ENCODE measurements around the gene CDH24. TPM values are rescaled to one million over a fixed set of nuclear protein-coding genes. Genes with fewer than 3 reads are reported as not detected.
A peak's percentile ranks its signal among the peaks of the same experiment; 100 is the strongest.

CDH24 gene
- polyA plus RNA-seq, 1 donor from 2014 or later: 31.7 TPM

DNA sequence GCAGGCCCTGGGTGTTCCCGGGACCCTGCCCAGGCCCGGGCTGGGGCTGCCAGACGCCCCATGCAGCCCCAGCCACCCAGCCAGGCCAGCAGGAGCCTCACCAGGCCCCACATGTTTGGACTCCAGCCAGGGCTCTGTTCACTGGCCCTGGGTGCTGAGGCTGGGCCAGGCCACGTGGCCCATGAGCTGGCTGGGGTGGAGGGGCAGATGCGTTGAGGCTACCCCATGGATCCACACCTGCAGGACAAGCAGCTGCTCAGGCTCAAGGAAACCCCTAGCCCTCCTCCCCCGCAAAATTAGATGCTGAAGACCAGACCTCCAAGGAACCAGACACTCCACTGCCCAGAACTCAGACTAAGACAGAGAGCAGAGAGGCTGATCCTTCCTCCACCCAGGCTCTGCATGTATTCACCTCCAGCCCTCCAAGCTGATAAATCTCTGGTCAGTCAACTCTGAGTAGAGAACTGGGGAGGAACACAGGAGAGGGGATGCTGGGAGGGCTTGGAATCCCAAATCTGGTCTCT is 1.6 kb downstream of the CDH24 start:
- no peak overlapping the region for H2AFZ ChIP-seq (ENCODE audit: low read depth, low read length)
- H3K79me2 ChIP-seq (replicated peaks; ENCODE audit: insufficient read depth, low read length): peaks cover 6% of the 10 kb centered on the region
- no peaks in the 10 kb centered on the region for H3F3A ChIP-seq (ENCODE audit: insufficient read depth, low read length, poor library complexity, severe bottlenecking)
- no peaks in the 10 kb centered on the region for H3K9me2 ChIP-seq (ENCODE audit: insufficient read depth, low read length)
- peak overlapping the region; percentile 89 for H3K4me2 ChIP-seq (ENCODE audit: low read length)
- TF ChIP-seq EP300 (conservative IDR thresholded peaks at IDR 0.05; ENCODE audit: poor library complexity, severe bottlenecking) (no peak), RAD21 (conservative IDR thresholded peaks at IDR 0.05) (no peak), MXI1 (conservative IDR thresholded peaks at IDR 0.05; ENCODE audit: poor library complexity, severe bottlenecking) (no peak), EZH2 (IDR thresholded peaks at IDR 0.05; ENCODE audit: borderline replicate concordance, insufficient read depth, low read length, poor library complexity, severe bottlenecking) (no peak), POLR2AphosphoS5 (IDR thresholded peaks at IDR 0.05) (no peak), TAF1 (IDR thresholded peaks at IDR 0.05; ENCODE audit: low read depth) (no peak), SMC3 (conservative IDR thresholded peaks at IDR 0.05; ENCODE audit: poor library complexity) (no peak)
- TF ChIP-seq, protein P1, sequence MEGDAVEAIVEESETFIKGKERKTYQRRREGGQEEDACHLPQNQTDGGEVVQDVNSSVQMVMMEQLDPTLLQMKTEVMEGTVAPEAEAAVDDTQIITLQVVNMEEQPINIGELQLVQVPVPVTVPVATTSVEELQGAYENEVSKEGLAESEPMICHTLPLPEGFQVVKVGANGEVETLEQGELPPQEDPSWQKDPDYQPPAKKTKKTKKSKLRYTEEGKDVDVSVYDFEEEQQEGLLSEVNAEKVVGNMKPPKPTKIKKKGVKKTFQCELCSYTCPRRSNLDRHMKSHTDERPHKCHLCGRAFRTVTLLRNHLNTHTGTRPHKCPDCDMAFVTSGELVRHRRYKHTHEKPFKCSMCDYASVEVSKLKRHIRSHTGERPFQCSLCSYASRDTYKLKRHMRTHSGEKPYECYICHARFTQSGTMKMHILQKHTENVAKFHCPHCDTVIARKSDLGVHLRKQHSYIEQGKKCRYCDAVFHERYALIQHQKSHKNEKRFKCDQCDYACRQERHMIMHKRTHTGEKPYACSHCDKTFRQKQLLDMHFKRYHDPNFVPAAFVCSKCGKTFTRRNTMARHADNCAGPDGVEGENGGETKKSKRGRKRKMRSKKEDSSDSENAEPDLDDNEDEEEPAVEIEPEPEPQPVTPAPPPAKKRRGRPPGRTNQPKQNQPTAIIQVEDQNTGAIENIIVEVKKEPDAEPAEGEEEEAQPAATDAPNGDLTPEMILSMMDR (IDR thresholded peaks at IDR 0.05; ENCODE audit: poor library complexity, severe bottlenecking): no peak
- TF ChIP-seq, protein P2, sequence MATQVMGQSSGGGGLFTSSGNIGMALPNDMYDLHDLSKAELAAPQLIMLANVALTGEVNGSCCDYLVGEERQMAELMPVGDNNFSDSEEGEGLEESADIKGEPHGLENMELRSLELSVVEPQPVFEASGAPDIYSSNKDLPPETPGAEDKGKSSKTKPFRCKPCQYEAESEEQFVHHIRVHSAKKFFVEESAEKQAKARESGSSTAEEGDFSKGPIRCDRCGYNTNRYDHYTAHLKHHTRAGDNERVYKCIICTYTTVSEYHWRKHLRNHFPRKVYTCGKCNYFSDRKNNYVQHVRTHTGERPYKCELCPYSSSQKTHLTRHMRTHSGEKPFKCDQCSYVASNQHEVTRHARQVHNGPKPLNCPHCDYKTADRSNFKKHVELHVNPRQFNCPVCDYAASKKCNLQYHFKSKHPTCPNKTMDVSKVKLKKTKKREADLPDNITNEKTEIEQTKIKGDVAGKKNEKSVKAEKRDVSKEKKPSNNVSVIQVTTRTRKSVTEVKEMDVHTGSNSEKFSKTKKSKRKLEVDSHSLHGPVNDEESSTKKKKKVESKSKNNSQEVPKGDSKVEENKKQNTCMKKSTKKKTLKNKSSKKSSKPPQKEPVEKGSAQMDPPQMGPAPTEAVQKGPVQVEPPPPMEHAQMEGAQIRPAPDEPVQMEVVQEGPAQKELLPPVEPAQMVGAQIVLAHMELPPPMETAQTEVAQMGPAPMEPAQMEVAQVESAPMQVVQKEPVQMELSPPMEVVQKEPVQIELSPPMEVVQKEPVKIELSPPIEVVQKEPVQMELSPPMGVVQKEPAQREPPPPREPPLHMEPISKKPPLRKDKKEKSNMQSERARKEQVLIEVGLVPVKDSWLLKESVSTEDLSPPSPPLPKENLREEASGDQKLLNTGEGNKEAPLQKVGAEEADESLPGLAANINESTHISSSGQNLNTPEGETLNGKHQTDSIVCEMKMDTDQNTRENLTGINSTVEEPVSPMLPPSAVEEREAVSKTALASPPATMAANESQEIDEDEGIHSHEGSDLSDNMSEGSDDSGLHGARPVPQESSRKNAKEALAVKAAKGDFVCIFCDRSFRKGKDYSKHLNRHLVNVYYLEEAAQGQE (IDR thresholded peaks at IDR 0.05; ENCODE audit: borderline replicate concordance): no peak
- peak overlapping the region; percentile 80 for H3K9ac ChIP-seq (ENCODE audit: low read length)
- no peaks in the 10 kb centered on the region for H3K9me3 ChIP-seq (ENCODE audit: low read length)
- H3K36me3 ChIP-seq (ENCODE audit: insufficient read depth, low read length): no peaks in the 10 kb centered on the region
- no peak overlapping the region for H3K27ac ChIP-seq (ENCODE audit: low read length)
- H4K20me1 ChIP-seq (ENCODE audit: insufficient read depth): no peaks in the 10 kb centered on the region
- H3K4me3 ChIP-seq (ENCODE audit: low read length): peak overlapping the region; percentile 84
- H3K27me3 ChIP-seq (ENCODE audit: insufficient read depth, low read depth, low read length): no peaks in the 10 kb centered on the region

DNA sequence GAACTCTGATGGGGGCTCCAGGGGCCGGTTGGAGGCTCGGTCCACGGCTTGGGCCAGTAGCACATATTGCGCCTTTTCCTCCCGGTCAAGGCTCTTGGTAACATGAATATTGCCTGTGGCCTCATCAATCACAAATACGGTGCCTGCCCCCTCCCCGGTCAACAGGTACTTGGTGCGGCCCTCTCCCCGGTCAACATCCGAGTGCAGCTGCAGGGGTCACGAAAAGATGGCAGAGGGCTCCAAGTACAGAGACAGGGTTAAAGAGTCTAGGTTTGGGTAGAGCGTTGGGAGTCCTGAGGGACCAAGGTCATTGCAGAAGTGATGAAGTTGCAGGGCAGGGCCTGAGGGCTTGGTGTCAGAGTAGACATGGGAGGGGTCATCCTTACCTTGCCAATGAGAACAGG is 2.2 kb downstream of the CDH24 start:
- H3K9me2 ChIP-seq (ENCODE audit: insufficient read depth, low read length): no peaks in the 10 kb centered on the region
- no peak overlapping the region for H3K9ac ChIP-seq (ENCODE audit: low read length)
- H3F3A ChIP-seq (ENCODE audit: insufficient read depth, low read length, poor library complexity, severe bottlenecking): no peaks in the 10 kb centered on the region
- no peaks in the 10 kb centered on the region for H3K27me3 ChIP-seq (ENCODE audit: insufficient read depth, low read depth, low read length)
- H4K20me1 ChIP-seq (ENCODE audit: insufficient read depth): no peaks in the 10 kb centered on the region
- no peak overlapping the region for H3K4me3 ChIP-seq (ENCODE audit: low read length)
- peaks cover 6% of the 10 kb centered on the region for H3K79me2 ChIP-seq (replicated peaks; ENCODE audit: insufficient read depth, low read length)
- H3K27ac ChIP-seq (ENCODE audit: low read length): no peak overlapping the region
- no peaks in the 10 kb centered on the region for H3K36me3 ChIP-seq (ENCODE audit: insufficient read depth, low read length)
- no peak overlapping the region for H3K4me2 ChIP-seq (ENCODE audit: low read length)
- TF ChIP-seq, protein P2 (IDR thresholded peaks at IDR 0.05; ENCODE audit: borderline replicate concordance): no peak
- H2AFZ ChIP-seq (ENCODE audit: low read depth, low read length): no peak overlapping the region
- H3K9me3 ChIP-seq (ENCODE audit: low read length): no peaks in the 10 kb centered on the region
